ENCODE measurements around the gene SEPTIN1.
A peak's percentile ranks its signal among the peaks of the same experiment; 100 is the strongest.

GRCh38 chr16:30352488-30353401 is 29.6 kb downstream of the SEPTIN1 start:
- TF ChIP-seq POLR2A (IDR thresholded peaks at IDR 0.05) (no peak), CTCF (IDR thresholded peaks at IDR 0.05 in 4 of 5, conservative IDR thresholded peaks at IDR 0.05 in 1 of 5) (peak in 3 of 5 experiments; percentile 15 to 25 (median 20))
